ENCODE results near the gene EYA3. TPM values are rescaled to one million over a fixed set of nuclear protein-coding genes. Genes with fewer than 3 reads are reported as not detected.

The EYA3 gene
- total RNA-seq, 6 experiments from 2014 or later: 24.2 to 31.3 (median 27.8) TPM

DNA sequence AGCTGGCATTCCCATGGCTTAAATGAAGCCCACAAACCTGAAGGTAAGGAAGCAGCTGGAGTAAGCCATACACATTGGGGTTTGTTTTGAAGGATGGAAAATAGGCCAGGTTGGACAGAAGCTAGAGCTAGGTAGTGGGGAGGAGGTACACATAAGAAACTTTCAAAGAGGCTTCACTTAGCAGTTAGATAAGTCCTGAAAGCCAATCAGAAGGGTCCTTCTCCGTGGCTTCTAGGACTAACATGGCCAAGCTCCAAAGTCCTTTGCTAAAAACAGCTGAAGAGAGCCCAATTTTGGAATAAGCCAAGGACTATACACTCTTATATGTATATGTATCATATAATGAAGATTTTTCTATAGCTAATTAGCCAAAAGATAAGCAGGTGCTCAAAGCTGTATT, 1.8 kb downstream of the EYA3 start:
- peaks cover 1% of the 10 kb centered on the region; the same call in 1 of the 2 replicates for H3K27me3 Mint-ChIP-seq (ENCODE audit: insufficient read depth)
- H3K4me1 Mint-ChIP-seq (ENCODE audit: low read depth): peaks cover 47% of the 10 kb centered on the region
- TF ChIP-seq, protein P1, sequence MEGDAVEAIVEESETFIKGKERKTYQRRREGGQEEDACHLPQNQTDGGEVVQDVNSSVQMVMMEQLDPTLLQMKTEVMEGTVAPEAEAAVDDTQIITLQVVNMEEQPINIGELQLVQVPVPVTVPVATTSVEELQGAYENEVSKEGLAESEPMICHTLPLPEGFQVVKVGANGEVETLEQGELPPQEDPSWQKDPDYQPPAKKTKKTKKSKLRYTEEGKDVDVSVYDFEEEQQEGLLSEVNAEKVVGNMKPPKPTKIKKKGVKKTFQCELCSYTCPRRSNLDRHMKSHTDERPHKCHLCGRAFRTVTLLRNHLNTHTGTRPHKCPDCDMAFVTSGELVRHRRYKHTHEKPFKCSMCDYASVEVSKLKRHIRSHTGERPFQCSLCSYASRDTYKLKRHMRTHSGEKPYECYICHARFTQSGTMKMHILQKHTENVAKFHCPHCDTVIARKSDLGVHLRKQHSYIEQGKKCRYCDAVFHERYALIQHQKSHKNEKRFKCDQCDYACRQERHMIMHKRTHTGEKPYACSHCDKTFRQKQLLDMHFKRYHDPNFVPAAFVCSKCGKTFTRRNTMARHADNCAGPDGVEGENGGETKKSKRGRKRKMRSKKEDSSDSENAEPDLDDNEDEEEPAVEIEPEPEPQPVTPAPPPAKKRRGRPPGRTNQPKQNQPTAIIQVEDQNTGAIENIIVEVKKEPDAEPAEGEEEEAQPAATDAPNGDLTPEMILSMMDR (IDR thresholded peaks at IDR 0.05): no peak
- H3K4me3 Mint-ChIP-seq: peak overlapping the region; percentile 99
- DNase-seq: no peak
- H3K36me3 Mint-ChIP-seq (ENCODE audit: low read depth): no peaks in the 10 kb centered on the region
- no peak overlapping the region for H3K27ac Mint-ChIP-seq
- no peaks in the 10 kb centered on the region for H3K9me3 Mint-ChIP-seq

DNA sequence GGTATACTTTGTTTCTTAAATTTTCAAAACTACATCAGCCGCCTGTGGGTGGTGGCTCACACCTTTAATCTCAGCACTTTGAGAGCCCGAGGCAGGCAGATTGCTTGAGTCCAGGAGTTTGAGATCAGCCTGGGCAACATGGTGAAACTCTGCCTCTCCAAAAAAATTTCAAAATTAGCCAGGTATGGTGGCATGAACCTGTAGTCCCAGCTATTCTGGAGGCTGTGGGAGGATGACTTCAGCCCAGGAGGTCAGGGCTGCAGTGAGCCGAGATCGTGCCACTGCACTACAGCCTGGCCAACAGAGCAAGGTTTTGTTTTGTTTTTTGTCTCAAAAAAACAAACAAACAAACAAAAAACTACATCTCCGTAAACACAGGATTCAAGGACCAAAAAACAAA, 3.3 kb downstream of the EYA3 start:
- H3K4me3 Mint-ChIP-seq: no peak overlapping the region
- no peaks in the 10 kb centered on the region for H3K36me3 Mint-ChIP-seq (ENCODE audit: low read depth)
- TF ChIP-seq, protein P1 (IDR thresholded peaks at IDR 0.05): no peak
- DNase-seq: no peak
- H3K9me3 Mint-ChIP-seq: no peaks in the 10 kb centered on the region
- H3K27ac Mint-ChIP-seq: no peak overlapping the region; the same call in 1 of the 2 replicates
- peaks cover 1% of the 10 kb centered on the region; the same call in 1 of the 2 replicates for H3K27me3 Mint-ChIP-seq (ENCODE audit: insufficient read depth)
- H3K4me1 Mint-ChIP-seq (ENCODE audit: low read depth): peaks cover 40% of the 10 kb centered on the region

DNA sequence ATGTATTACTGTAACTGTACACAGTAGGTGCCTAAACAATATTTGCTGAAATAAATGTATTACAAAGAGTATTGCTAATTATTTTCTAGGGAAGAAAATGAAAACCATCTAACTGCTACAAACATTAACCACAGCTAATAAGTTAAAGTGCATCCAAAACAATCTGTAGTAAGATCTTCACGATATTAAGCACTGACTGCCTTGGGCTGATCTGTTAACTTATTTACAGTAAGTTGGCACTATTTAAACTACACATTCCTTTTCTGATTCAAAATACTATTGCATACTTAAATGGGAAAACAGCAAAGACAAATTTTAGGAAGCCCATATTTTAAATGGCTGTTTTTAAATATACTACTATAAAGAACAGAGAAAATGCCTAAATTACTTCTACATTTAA, 4.5 kb downstream of the EYA3 start:
- DNase-seq: no peak
- peaks cover 5% of the 10 kb centered on the region; the same call in 1 of the 2 replicates for H3K36me3 Mint-ChIP-seq (ENCODE audit: low read depth)
- H3K27me3 Mint-ChIP-seq (ENCODE audit: insufficient read depth): peaks cover 1% of the 10 kb centered on the region; the same call in 1 of the 2 replicates
- no peaks in the 10 kb centered on the region for H3K9me3 Mint-ChIP-seq
- peaks cover 50% of the 10 kb centered on the region for H3K4me1 Mint-ChIP-seq (ENCODE audit: low read depth)
- no peak overlapping the region for H3K27ac Mint-ChIP-seq
- TF ChIP-seq, protein P1 (IDR thresholded peaks at IDR 0.05): no peak
- H3K4me3 Mint-ChIP-seq: no peak overlapping the region

DNA sequence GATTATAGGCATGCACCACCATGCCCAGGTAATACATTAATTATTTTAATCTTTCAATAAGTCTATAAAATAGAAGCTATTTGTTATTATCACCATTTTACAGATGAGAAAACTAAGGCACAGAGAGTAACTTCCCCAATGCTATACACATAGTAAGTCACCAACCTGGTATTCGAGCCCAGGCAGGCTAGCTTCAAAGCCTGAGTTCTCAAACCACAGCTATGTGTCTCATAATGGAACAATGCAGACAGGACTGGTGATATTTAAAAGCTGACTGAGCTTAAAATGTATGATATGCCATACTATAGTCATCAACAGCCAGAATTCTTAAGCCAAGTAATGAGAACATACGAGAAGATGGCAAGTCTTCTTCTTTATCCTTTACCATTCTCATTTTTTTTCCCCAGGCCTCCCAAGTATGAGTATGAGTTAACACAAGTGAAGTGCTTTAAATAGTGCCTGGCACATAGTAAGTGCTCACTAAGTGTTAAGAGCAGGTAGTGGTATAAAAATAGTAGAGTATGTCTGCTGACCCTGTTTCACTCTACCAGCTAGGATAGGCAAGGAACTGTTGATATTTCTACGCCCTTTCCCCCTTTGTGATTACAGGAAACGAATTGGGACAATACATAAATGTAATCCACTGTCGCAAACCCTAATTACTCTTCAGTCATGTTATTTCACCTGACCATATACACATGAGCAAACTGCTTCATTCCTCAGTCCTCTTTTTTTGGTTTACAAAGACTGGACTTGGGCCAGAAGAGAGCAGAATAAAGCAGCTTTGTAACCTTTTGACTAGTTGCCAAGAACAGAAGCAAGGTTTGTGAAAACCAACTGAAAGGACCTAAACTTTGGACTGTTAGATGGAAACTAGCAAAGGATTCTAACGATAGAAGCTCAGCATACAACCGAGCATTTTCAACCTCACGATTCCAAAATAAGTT, 9.5 kb downstream of the EYA3 start:
- DNase-seq: peak; percentile 89
- Mint-ChIP-seq H3K9me3 (no peaks in the 10 kb centered on the region), H3K36me3 (ENCODE audit: low read depth) (peaks cover 5% of the 10 kb centered on the region; the same call in 1 of the 2 replicates), H3K4me3 (no peak overlapping the region), H3K27ac (peak overlapping the region; percentile 42), H3K4me1 (ENCODE audit: low read depth) (peaks cover 54% of the 10 kb centered on the region), H3K27me3 (ENCODE audit: insufficient read depth) (no peaks in the 10 kb centered on the region)
- TF ChIP-seq, protein P1 (IDR thresholded peaks at IDR 0.05): no peak

DNA sequence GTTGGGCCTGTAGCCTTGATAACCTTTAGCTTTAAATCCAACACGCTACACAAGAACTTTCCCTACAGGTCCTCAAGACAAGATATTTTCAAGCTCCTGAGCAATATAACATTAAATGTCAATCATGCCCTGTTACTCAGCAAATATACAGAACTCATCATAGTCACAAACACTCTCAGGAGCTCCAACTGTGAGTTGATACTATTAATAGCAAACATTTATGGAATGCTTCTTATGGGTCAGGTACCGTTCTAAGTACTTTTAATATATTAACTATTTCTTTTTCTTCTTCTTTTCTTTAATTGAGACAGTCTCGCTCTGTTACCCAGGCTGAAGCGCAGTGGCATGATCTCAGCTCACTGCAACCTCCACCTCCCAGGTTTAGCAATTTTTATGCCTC, 10.1 kb downstream of the EYA3 start:
- DNase-seq: no peak
- Mint-ChIP-seq H3K27me3 (ENCODE audit: insufficient read depth) (no peaks in the 10 kb centered on the region), H3K27ac (no peak overlapping the region), H3K9me3 (no peaks in the 10 kb centered on the region), H3K4me1 (ENCODE audit: low read depth) (peaks cover 58% of the 10 kb centered on the region), H3K4me3 (no peak overlapping the region), H3K36me3 (ENCODE audit: low read depth) (peaks cover 5% of the 10 kb centered on the region; the same call in 1 of the 2 replicates)
- TF ChIP-seq, protein P1 (IDR thresholded peaks at IDR 0.05): no peak

Data from HFFc6 (cell line).